Effector memory CD8-positive, alpha-beta T cell (primary cell): Measurements from ENCODE around the gene UGCG.
"Not testable (repeated sequence)": the region's sequence is repeated elsewhere in the genome, so short reads cannot be mapped to it uniquely, and the experiment has no call there.

Source experiments
- ATAC-seq: fragments of 150-1000 bp; cut with Tn5 transposase; replicated peaks from 2 replicates; pipeline ENCODE4 v1.10.0; 2021; ENCODE audit warnings: mild to moderate bottlenecking, moderate library complexity
- DNase-seq, 3 experiments: peaks; one replicate each; pipeline ENCODE4 v3.0.0; 2021
- H3K27ac Mint-ChIP-seq, 2 donors: one replicate each; pipeline ENCODE4 v1.8.0; 2022; ENCODE audit warnings: mild to moderate bottlenecking in 2 of 2, mixed read lengths in 2 of 2, moderate library complexity in 2 of 2
- H3K27me3 Mint-ChIP-seq, 2 donors: one replicate each; pipeline ENCODE4 v1.8.0; 2022; ENCODE audit warnings: mixed read lengths in 2 of 2
- H3K36me3 Mint-ChIP-seq: one replicate; pipeline ENCODE4 v1.8.0; 2022; ENCODE audit warnings: mild to moderate bottlenecking, moderate library complexity, mixed read lengths; ENCODE audit not compliant: insufficient read depth
- H3K4me1 Mint-ChIP-seq, 2 donors: one replicate each; pipeline ENCODE4 v1.8.0; 2022; ENCODE audit warnings: low read depth in 2 of 2, mixed read lengths in 2 of 2
- H3K4me3 Mint-ChIP-seq, 2 donors: one replicate each; pipeline ENCODE4 v1.8.0; 2022; ENCODE audit warnings: mild to moderate bottlenecking in 2 of 2, mixed read lengths in 2 of 2, moderate library complexity in 2 of 2
- H3K9me3 Mint-ChIP-seq, 2 donors: one replicate each; pipeline ENCODE4 v1.8.0; 2022; ENCODE audit warnings: mixed read lengths in 2 of 2

Gene UGCG

DNA sequence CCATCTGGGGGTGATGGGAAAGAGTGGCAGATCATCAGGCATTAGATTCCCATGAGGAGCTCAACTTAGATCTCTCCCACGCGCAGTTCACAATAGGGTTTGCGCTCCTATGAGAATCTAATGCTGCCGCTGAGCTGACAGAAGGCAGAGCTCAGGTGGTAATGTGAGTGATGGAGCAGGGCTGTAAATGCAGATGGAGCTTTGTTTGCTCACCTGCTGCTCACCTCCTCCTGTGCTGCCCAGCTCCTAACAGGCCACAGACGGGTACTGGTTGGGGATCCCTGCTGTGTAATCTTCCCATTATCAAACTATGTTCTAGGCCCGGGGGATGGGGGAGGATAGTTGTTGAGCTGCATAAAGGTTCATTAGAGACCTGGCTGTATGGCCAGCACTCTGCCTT is 58.4 kb downstream of the UGCG start:
- Mint-ChIP-seq H3K4me3 (no peak overlapping the region), H3K27ac (no peak overlapping the region), H3K9me3 (no peaks in the 10 kb centered on the region), H3K36me3 (no peaks in the 10 kb centered on the region), H3K27me3 (no peaks in the 10 kb centered on the region), H3K4me1 (peaks cover 13 to 14% of the 10 kb centered on the region in 2 donors)
- DNase-seq: no peak
- ATAC-seq: no peak

DNA sequence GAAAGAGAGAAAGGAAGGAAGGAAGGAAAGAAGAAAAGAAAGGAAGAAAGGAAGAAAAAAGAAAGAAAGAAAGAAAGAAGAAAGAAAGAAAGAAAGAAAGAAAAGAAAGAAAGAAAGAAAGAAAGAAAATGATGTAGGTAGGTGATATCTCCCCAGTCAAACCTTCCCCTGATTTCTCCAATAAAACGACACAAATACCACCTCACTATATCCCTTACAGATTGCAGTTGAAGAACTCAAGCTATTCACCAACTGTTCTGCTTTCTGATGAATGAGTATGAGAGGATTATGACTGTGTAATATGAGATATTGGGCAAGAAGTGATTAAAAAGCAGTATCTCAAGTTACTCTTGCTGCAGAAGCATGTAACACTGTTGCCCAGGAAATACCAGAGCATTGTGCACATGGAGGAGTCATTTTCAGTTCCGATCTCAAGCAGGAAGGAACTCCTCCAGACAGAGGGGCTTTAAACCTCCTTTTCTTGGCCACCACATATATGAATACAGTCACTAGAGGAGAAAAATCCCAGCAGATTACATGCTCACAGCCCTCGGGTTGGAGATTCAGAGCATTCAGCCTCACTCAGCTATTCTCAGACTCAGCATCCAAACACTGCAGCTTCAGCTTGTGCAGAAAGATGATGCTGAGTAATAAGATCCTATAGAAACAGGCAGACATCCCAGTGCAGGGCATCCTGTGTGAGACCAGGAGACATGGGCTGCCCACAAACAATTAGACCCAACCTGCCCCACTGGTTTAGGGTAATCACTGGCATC is 61.4 kb downstream of the UGCG start:
- H3K36me3 Mint-ChIP-seq: no peaks in the 10 kb centered on the region
- H3K4me3 Mint-ChIP-seq: peak overlapping the region; percentile 54 to 67
- DNase-seq (no peak), ATAC-seq (peak; percentile 59)
- H3K9me3 Mint-ChIP-seq: no peaks in the 10 kb centered on the region
- H3K4me1 Mint-ChIP-seq: peaks cover 13 to 14% of the 10 kb centered on the region in 2 donors
- peak overlapping the region in 1 of 2 donors; percentile 71 for H3K27ac Mint-ChIP-seq
- H3K27me3 Mint-ChIP-seq: no peaks in the 10 kb centered on the region

GRCh38 chr9:111959468-111960359 is 63.1 kb downstream of the UGCG start:
- no peaks in the 10 kb centered on the region for H3K36me3 Mint-ChIP-seq
- no peaks in the 10 kb centered on the region for H3K27me3 Mint-ChIP-seq
- H3K4me3 Mint-ChIP-seq: no peak overlapping the region
- H3K27ac Mint-ChIP-seq: peak overlapping the region in 1 of 2 donors; percentile 10
- H3K4me1 Mint-ChIP-seq: peaks cover 13 to 14% of the 10 kb centered on the region in 2 donors
- DNase-seq: no peak
- no peak for ATAC-seq
- no peaks in the 10 kb centered on the region for H3K9me3 Mint-ChIP-seq

GRCh38 chr9:111960485-111960884 is 63.9 kb downstream of the UGCG start:
- H3K27me3 Mint-ChIP-seq, H3K27ac Mint-ChIP-seq, H3K9me3 Mint-ChIP-seq, H3K4me3 Mint-ChIP-seq, H3K36me3 Mint-ChIP-seq, ATAC-seq, DNase-seq: not testable (repeated sequence)
- H3K4me1 Mint-ChIP-seq: peaks cover 10 to 11% of the 10 kb centered on the region in 2 donors

DNA sequence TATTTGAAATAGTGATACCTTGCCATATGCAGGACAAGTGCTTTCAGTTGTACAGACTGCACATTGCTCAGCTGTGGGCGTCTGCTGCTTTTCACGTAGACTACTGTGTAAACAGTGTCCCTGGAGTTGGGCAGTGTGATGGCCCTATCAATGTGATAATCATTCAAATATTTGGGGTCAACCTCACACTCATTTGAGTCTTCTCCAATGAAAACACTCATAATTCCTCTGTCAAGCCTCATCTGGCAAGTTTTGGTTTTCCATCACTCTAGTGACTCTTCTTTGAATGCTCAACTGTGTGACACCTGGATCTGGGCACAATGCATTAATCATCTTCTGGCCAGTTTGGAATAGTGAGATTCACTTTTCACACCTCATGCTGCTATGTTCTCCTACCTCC is 64.4 kb downstream of the UGCG start:
- H3K4me3 Mint-ChIP-seq: no peak overlapping the region
- no peak overlapping the region for H3K27ac Mint-ChIP-seq
- DNase-seq (no peak), ATAC-seq (no peak)
- no peaks in the 10 kb centered on the region for H3K9me3 Mint-ChIP-seq
- peaks cover 10 to 11% of the 10 kb centered on the region in 2 donors for H3K4me1 Mint-ChIP-seq
- no peaks in the 10 kb centered on the region for H3K27me3 Mint-ChIP-seq
- H3K36me3 Mint-ChIP-seq: no peaks in the 10 kb centered on the region

- H3K27ac Mint-ChIP-seq: no peak overlapping the region
- H3K27me3 Mint-ChIP-seq: no peaks in the 10 kb centered on the region
- H3K4me3 Mint-ChIP-seq: no peak overlapping the region
- no peaks in the 10 kb centered on the region for H3K9me3 Mint-ChIP-seq
- DNase-seq (no peak), ATAC-seq (no peak)
- H3K36me3 Mint-ChIP-seq: no peaks in the 10 kb centered on the region
- H3K4me1 Mint-ChIP-seq: peaks cover 10 to 11% of the 10 kb centered on the region in 2 donors
Measured at GRCh38 chr9:111961575-111961974, 65.0 kb downstream of the UGCG start.

DNA sequence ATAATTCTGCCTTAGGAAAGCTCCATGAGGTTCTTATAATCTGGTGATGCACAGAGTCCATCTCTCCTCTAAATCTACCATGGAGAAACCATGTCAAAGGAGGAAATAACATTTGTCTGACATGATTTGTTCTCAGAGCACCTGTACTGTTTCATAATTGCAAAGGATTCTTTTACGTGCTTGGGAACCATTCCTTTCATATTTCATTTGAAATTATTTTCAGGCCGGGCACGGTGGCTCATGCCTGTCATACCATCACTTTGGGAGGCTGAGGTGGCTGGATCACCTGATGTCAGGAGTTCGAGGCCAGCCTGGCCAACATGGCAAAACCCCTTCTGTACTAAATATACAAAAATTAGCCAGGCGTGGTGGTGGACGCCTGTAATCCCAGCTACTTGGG is 65.4 kb downstream of the UGCG start:
- no peak for DNase-seq
- Mint-ChIP-seq H3K4me1 (peaks cover 10 to 11% of the 10 kb centered on the region in 2 donors), H3K27me3 (no peaks in the 10 kb centered on the region), H3K36me3 (no peaks in the 10 kb centered on the region), H3K4me3 (no peak overlapping the region), H3K9me3 (no peaks in the 10 kb centered on the region), H3K27ac (no peak overlapping the region)
- ATAC-seq: no peak

DNA sequence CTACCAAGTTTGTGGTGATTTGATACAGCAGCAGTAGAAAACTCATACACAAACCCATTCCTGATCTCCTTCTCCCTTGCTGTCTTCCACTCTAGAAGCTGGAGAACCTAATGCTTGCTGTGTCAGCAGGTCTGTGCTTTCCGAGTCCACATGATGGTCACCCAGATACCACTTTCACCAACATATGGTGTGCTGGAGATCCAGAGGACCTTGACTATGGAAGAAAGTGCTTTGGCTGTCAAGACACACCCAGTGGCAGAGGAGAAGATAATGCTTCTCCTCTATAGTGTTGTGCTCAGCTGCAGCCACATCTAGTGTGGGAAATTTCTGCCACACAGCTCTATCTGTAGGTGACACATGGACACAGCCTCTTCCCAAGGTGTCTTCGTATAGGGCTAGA is 67.4 kb downstream of the UGCG start:
- H3K36me3 Mint-ChIP-seq: no peaks in the 10 kb centered on the region
- no peak for DNase-seq
- H3K27ac Mint-ChIP-seq: no peak overlapping the region
- no peaks in the 10 kb centered on the region for H3K9me3 Mint-ChIP-seq
- no peak for ATAC-seq
- H3K4me3 Mint-ChIP-seq: no peak overlapping the region
- no peaks in the 10 kb centered on the region for H3K4me1 Mint-ChIP-seq
- no peaks in the 10 kb centered on the region for H3K27me3 Mint-ChIP-seq

GRCh38 chr9:111965566-111966019 is 69.0 kb downstream of the UGCG start:
- Mint-ChIP-seq H3K27me3 (no peaks in the 10 kb centered on the region), H3K4me3 (no peak overlapping the region), H3K27ac (no peak overlapping the region), H3K36me3 (no peaks in the 10 kb centered on the region), H3K9me3 (no peaks in the 10 kb centered on the region), H3K4me1 (no peaks in the 10 kb centered on the region)
- no peak for DNase-seq
- no peak for ATAC-seq

DNA sequence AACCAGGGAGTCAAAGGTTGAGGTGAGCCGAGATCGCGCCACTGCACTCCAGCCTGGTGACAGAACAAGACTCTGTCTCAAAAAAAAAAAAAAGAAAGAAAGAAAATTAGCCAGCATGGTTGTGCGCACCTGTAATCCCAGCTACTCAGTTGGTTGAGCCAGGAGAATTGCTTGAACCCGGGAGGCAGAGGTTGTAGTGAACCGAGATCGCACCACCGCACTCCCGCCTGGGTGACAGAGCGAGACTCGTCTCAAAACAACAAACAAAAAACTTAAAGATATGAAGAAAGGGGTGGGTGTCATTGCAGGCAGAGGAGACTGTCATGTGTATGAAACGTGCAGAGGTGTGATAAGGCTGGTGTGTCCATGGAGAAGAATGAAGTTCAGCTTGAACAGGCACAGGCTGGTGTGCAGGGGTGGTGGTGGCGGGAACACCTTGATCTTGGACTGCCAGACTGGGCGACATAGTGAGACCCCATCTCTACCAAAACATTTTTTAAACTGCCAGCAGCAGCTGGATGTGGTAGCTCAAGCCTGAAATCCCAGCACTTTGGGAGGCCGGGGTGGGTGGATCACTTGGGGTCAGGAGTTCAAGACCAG is 69.6 kb downstream of the UGCG start:
- Mint-ChIP-seq H3K27ac (no peak overlapping the region), H3K4me1 (no peaks in the 10 kb centered on the region), H3K9me3 (no peaks in the 10 kb centered on the region), H3K36me3 (no peaks in the 10 kb centered on the region), H3K4me3 (no peak overlapping the region), H3K27me3 (no peaks in the 10 kb centered on the region)
- ATAC-seq: no peak
- DNase-seq: no peak

DNA sequence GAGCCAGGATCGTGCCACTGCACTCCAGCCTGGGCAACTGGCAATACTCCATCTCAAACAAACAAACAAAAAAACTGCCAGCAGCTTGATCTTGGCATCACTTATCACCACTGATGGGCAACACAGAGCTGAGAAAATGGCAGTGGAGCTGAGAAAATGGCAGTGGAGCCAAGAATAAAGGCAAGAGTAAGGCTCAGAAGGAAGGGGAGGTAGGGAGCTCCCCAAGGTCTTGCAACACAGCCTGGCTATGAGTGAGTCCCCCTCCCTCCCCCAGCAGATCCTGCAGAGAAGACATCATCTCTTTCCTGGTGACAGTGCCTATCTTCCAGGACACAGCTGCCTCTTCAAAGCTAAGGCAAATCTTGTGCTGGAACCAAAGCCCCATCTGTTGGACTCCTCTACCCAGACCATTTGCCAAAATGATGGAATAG is 70.3 kb downstream of the UGCG start:
- no peaks in the 10 kb centered on the region for H3K27me3 Mint-ChIP-seq
- H3K4me1 Mint-ChIP-seq: no peaks in the 10 kb centered on the region
- H3K36me3 Mint-ChIP-seq: no peaks in the 10 kb centered on the region
- ATAC-seq (no peak), DNase-seq (no peak)
- H3K4me3 Mint-ChIP-seq: no peak overlapping the region
- no peak overlapping the region for H3K27ac Mint-ChIP-seq
- no peaks in the 10 kb centered on the region for H3K9me3 Mint-ChIP-seq

- ATAC-seq: no peak
- Mint-ChIP-seq H3K4me1 (no peaks in the 10 kb centered on the region), H3K27me3 (no peaks in the 10 kb centered on the region)
Measured at GRCh38 chr9:111967621-111968020, 71.0 kb downstream of the UGCG start.

DNA sequence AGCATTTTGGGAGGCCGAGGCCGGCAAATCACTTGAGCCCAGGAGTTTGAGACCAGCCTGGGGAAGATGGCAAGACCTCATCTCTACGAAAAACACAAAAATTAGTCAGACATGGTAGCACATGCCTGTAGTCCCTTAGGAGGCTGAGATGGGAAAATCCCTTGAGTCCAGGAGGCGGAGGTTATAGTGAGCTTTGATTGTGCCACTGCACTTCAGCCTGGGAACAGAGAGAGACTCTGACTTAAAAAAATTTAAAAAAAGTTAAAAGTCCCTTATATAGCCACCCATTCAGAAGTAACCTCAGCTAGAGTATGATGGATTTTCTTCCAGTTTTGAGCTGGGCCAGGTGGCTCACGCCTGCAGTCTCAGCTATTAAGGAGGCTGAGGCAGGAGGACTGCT is 72.4 kb downstream of the UGCG start:
- H3K9me3 Mint-ChIP-seq: no peaks in the 10 kb centered on the region
- no peak overlapping the region for H3K27ac Mint-ChIP-seq
- no peak overlapping the region for H3K4me3 Mint-ChIP-seq
- ATAC-seq: no peak
- DNase-seq: no peak
- no peaks in the 10 kb centered on the region for H3K27me3 Mint-ChIP-seq
- no peaks in the 10 kb centered on the region for H3K4me1 Mint-ChIP-seq
- H3K36me3 Mint-ChIP-seq: no peaks in the 10 kb centered on the region

More at GRCh38 chr9:111967621-111968020, 71.0 kb downstream of the UGCG start:
- no peaks in the 10 kb centered on the region for H3K36me3 Mint-ChIP-seq
- no peak for DNase-seq
- H3K9me3 Mint-ChIP-seq: no peaks in the 10 kb centered on the region
- H3K4me3 Mint-ChIP-seq: no peak overlapping the region
- H3K27ac Mint-ChIP-seq: no peak overlapping the region
